Astrocyte (in vitro differentiated cells and primary cell): Measurements from ENCODE around the gene INPP4B. TPM values are rescaled to one million over a fixed set of nuclear protein-coding genes. Genes with fewer than 3 reads are reported as not detected.

Experiments used
- DNase-seq: peaks from one replicate; pipeline ENCODE4 v3.0.0-alpha.2; 2010; ENCODE audit warnings: low read depth
- FAIRE-seq: peaks from 2 replicates; lab custom pipeline; 2011; peaks lifted over from hg19 to GRCh38; lab: Jason Lieb, UNC
- H2AFZ ChIP-seq: 2 replicates; pipeline ENCODE4 v1.6.0; 2012; ENCODE audit warnings: low read depth, low read length, inconsistent platforms
- H3K27ac ChIP-seq: 2 replicates; pipeline ENCODE4 v1.5.1; 2011; ENCODE audit warnings: low read depth, low read length, inconsistent platforms
- H3K27me3 ChIP-seq: 2 replicates; pipeline ENCODE4 v1.6.0; 2011; ENCODE audit warnings: low read length, inconsistent platforms; ENCODE audit not compliant: insufficient read depth
- H3K36me3 ChIP-seq: 2 replicates; pipeline ENCODE4 v1.5.1; 2011; ENCODE audit warnings: low read length, inconsistent platforms; ENCODE audit not compliant: insufficient read depth
- H3K4me1 ChIP-seq: 2 replicates; pipeline ENCODE4 v1.5.1; 2011; ENCODE audit warnings: low read length, inconsistent platforms; ENCODE audit not compliant: insufficient read depth
- H3K4me2 ChIP-seq: 2 replicates; pipeline ENCODE4 v1.6.0; 2012; ENCODE audit warnings: low read length, inconsistent platforms
- H3K4me3 ChIP-seq: 2 replicates; pipeline ENCODE4 v1.5.1; 2011; ENCODE audit warnings: low read depth, mild to moderate bottlenecking, low read length, inconsistent platforms; ENCODE audit not compliant: insufficient read depth
- H3K79me2 ChIP-seq: 2 replicates; pipeline ENCODE4 v1.6.0; 2012; ENCODE audit warnings: mild to moderate bottlenecking, low read length, inconsistent platforms; ENCODE audit not compliant: insufficient read depth
- H3K9ac ChIP-seq: 2 replicates; pipeline ENCODE4 v1.6.0; 2012; ENCODE audit warnings: mild to moderate bottlenecking, low read length, inconsistent platforms
- H3K9me3 ChIP-seq: 2 replicates; pipeline ENCODE4 v1.5.1; 2012; ENCODE audit warnings: low read depth, mild to moderate bottlenecking, low read length, inconsistent platforms; ENCODE audit not compliant: insufficient read depth
- H4K20me1 ChIP-seq: 2 replicates; pipeline ENCODE4 v1.6.0; 2012; ENCODE audit warnings: low read length, inconsistent platforms; ENCODE audit not compliant: insufficient read depth
- H3K27ac Mint-ChIP-seq: one replicate; pipeline ENCODE4 v1.8.0; 2021; ENCODE audit warnings: mild to moderate bottlenecking, mixed read lengths; ENCODE audit not compliant: unreplicated experiment
- H3K27me3 Mint-ChIP-seq: one replicate; pipeline ENCODE4 v1.8.0; 2021; ENCODE audit warnings: low read depth, mixed read lengths; ENCODE audit not compliant: unreplicated experiment
- H3K36me3 Mint-ChIP-seq: one replicate; pipeline ENCODE4 v1.8.0; 2021; ENCODE audit warnings: low read depth, mixed read lengths; ENCODE audit not compliant: unreplicated experiment
- H3K4me1 Mint-ChIP-seq: one replicate; pipeline ENCODE4 v1.8.0; 2021; ENCODE audit warnings: low read depth, mixed read lengths; ENCODE audit not compliant: unreplicated experiment
- H3K4me3 Mint-ChIP-seq: one replicate; pipeline ENCODE4 v1.8.0; 2021; ENCODE audit warnings: mild to moderate bottlenecking, moderate library complexity, mixed read lengths; ENCODE audit not compliant: unreplicated experiment
- H3K9me3 Mint-ChIP-seq: one replicate; pipeline ENCODE4 v1.8.0; 2021; ENCODE audit warnings: mild to moderate bottlenecking, mixed read lengths; ENCODE audit not compliant: unreplicated experiment
- CTCF ChIP-seq: IDR thresholded peaks from 2 replicates; pipeline ENCODE4 v1.5.1; 2011; ENCODE audit warnings: low read depth, mild to moderate bottlenecking, inconsistent platforms, low read length, moderate library complexity; ENCODE audit not compliant: insufficient read depth
- EZH2 ChIP-seq: IDR thresholded peaks from 2 replicates; pipeline ENCODE4 v1.6.1; 2012; ENCODE audit warnings: mild to moderate bottlenecking, low read length, inconsistent platforms; ENCODE audit not compliant: insufficient read depth
- total RNA-seq: library from RNA; stranded (reverse); gene quantifications from 2 replicates; pipeline ENCODE4 v1.2.1, GENCODE V29; 2021

INPP4B gene
- total RNA-seq, 1 donor from 2014 or later: 2.8 TPM

- Histone ChIP-seq H3K4me1 (peaks cover 24% of the 10 kb centered on the region), H3K4me2 (peak overlapping the region; percentile 77), H4K20me1 (no peaks in the 10 kb centered on the region), H3K79me2 (no peaks in the 10 kb centered on the region), H3K27me3 (no peaks in the 10 kb centered on the region), H3K4me3 (no peak overlapping the region), H2AFZ (no peak overlapping the region), H3K9ac (peak overlapping the region; percentile 2), H3K36me3 (no peaks in the 10 kb centered on the region), H3K27ac (peak overlapping the region; percentile 79), H3K9me3 (no peaks in the 10 kb centered on the region)
- no peaks in the 10 kb centered on the region for H3K27me3 Mint-ChIP-seq
- H3K27ac Mint-ChIP-seq: peak overlapping the region; percentile 73
- H3K4me3 Mint-ChIP-seq: no peak overlapping the region
- FAIRE-seq (no peak), DNase-seq (peak; percentile 55)
- H3K9me3 Mint-ChIP-seq: no peaks in the 10 kb centered on the region
- H3K36me3 Mint-ChIP-seq: no peaks in the 10 kb centered on the region
- peaks cover 29% of the 10 kb centered on the region for H3K4me1 Mint-ChIP-seq
- TF ChIP-seq CTCF (no peak), EZH2 (no peak)
These were observed 27.6 kb downstream of the INPP4B start for GRCh38 chr4:142818476-142818875.

GRCh38 chr4:142818031-142818430 lies 28.1 kb downstream of the INPP4B start:
- no peaks in the 10 kb centered on the region for H3K36me3 Mint-ChIP-seq
- H3K27ac Mint-ChIP-seq: peak overlapping the region; percentile 96
- Histone ChIP-seq H3K4me2 (peak overlapping the region; percentile 77), H4K20me1 (no peaks in the 10 kb centered on the region), H3K36me3 (no peaks in the 10 kb centered on the region), H3K79me2 (no peaks in the 10 kb centered on the region), H3K4me1 (peaks cover 24% of the 10 kb centered on the region), H3K9ac (peak overlapping the region; percentile 60), H2AFZ (no peak overlapping the region), H3K27ac (peak overlapping the region; percentile 79), H3K27me3 (no peaks in the 10 kb centered on the region), H3K9me3 (no peaks in the 10 kb centered on the region), H3K4me3 (no peak overlapping the region)
- peaks cover 29% of the 10 kb centered on the region for H3K4me1 Mint-ChIP-seq
- FAIRE-seq (no peak), DNase-seq (peak; percentile 95)
- peak overlapping the region; percentile 20 for H3K4me3 Mint-ChIP-seq
- no peaks in the 10 kb centered on the region for H3K27me3 Mint-ChIP-seq
- H3K9me3 Mint-ChIP-seq: no peaks in the 10 kb centered on the region
- no peak for TF ChIP-seq EZH2
- no peak for TF ChIP-seq CTCF

GRCh38 chr4:142817442-142817841 lies 28.7 kb downstream of the INPP4B start:
- Histone ChIP-seq H3K27ac (peak overlapping the region; percentile 79), H3K9ac (peak overlapping the region; percentile 60), H3K4me1 (peaks cover 24% of the 10 kb centered on the region), H3K27me3 (no peaks in the 10 kb centered on the region), H3K4me2 (peak overlapping the region; percentile 77), H3K4me3 (no peak overlapping the region), H4K20me1 (no peaks in the 10 kb centered on the region), H3K9me3 (no peaks in the 10 kb centered on the region), H2AFZ (no peak overlapping the region), H3K79me2 (no peaks in the 10 kb centered on the region), H3K36me3 (no peaks in the 10 kb centered on the region)
- Mint-ChIP-seq H3K27ac (peak overlapping the region; percentile 96), H3K4me3 (peak overlapping the region; percentile 20), H3K27me3 (no peaks in the 10 kb centered on the region), H3K9me3 (no peaks in the 10 kb centered on the region), H3K4me1 (peaks cover 29% of the 10 kb centered on the region), H3K36me3 (no peaks in the 10 kb centered on the region)
- DNase-seq (peak; percentile 98), FAIRE-seq (peak; percentile 99)
- TF ChIP-seq CTCF: no peak
- TF ChIP-seq EZH2: no peak
